ENCODE measurements around the gene CNTNAP2.

Gene CNTNAP2

GRCh38 chr7:146388928-146389327 is 272.3 kb downstream of the CNTNAP2 start:
- no peak for DNase-seq (ENCODE audit: low read depth)
- TF ChIP-seq, protein P1, sequence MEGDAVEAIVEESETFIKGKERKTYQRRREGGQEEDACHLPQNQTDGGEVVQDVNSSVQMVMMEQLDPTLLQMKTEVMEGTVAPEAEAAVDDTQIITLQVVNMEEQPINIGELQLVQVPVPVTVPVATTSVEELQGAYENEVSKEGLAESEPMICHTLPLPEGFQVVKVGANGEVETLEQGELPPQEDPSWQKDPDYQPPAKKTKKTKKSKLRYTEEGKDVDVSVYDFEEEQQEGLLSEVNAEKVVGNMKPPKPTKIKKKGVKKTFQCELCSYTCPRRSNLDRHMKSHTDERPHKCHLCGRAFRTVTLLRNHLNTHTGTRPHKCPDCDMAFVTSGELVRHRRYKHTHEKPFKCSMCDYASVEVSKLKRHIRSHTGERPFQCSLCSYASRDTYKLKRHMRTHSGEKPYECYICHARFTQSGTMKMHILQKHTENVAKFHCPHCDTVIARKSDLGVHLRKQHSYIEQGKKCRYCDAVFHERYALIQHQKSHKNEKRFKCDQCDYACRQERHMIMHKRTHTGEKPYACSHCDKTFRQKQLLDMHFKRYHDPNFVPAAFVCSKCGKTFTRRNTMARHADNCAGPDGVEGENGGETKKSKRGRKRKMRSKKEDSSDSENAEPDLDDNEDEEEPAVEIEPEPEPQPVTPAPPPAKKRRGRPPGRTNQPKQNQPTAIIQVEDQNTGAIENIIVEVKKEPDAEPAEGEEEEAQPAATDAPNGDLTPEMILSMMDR (conservative IDR thresholded peaks at IDR 0.05; ENCODE audit: control insufficient read depth, insufficient read depth, low read depth, low read length), result no peak
- H3K4me3 ChIP-seq (ENCODE audit: control insufficient read depth, low read depth, low read length), result no peak overlapping the region

DNA sequence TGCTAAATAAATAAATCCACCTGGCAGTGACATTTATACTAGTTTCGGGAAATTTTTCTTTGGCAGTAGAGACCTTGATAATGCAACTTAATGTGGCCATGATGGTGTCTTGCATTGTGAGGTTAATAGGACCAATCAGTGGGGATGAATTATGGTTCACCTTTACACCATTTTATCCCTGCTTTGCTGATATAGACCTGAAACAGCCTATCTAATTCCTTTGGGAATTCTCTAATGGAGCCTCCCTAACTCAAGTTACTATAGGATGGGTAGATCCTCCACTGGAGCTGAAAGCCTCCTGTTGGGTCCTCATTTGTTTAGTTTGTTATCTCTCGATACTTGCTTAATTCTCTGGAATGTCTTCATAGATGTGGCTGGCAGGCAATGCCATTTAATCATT is 276.7 kb downstream of the CNTNAP2 start:
- TF ChIP-seq, protein P1 (conservative IDR thresholded peaks at IDR 0.05; ENCODE audit: control insufficient read depth, insufficient read depth, low read depth, low read length), result no peak
- no peak overlapping the region for H3K4me3 ChIP-seq (ENCODE audit: control insufficient read depth, low read depth, low read length)
- DNase-seq (ENCODE audit: low read depth), result no peak

DNA sequence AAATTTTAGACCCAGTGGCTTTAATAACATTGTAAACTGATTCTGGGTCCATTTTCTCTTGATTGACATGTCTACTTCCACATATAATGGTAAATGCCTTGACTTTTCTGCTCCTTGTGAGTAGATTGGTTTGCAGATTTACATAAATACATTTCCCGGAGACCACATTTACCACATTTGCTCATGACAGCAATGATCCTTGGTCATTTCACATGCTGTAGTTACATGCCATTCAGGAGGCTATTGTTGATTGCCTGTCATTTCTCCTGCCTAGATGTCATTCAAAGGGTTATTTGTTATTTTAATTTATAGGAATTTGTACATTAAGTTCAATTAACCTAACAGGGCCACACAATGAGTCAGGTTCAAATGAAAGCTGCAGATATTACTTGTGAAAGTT is 280.5 kb downstream of the CNTNAP2 start:
- TF ChIP-seq, protein P1 (conservative IDR thresholded peaks at IDR 0.05; ENCODE audit: control insufficient read depth, insufficient read depth, low read depth, low read length), result no peak
- H3K4me3 ChIP-seq (ENCODE audit: control insufficient read depth, low read depth, low read length), result no peak overlapping the region
- no peak for DNase-seq (ENCODE audit: low read depth)

DNA sequence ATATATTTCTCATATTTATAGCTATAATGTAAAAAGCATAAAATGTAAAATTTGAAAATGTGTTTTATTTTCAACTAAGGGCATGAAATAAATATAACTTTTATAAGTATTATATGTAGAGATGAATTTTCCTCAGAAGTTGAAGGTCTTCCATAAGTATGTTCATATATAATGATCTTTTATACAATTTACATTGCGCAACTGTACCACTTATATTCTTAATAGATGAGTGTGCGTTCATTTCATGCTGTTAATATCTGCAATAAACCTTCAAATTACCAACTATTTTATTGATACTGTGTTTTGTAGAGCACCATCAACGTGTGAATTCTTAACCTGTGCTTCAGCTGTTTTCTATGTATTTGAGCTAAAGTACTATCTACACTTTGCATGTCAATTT is 285.3 kb downstream of the CNTNAP2 start:
- no peak overlapping the region for H3K4me3 ChIP-seq (ENCODE audit: control insufficient read depth, low read depth, low read length)
- DNase-seq (ENCODE audit: low read depth), result no peak
- TF ChIP-seq, protein P1 (conservative IDR thresholded peaks at IDR 0.05; ENCODE audit: control insufficient read depth, insufficient read depth, low read depth, low read length), result no peak

DNA sequence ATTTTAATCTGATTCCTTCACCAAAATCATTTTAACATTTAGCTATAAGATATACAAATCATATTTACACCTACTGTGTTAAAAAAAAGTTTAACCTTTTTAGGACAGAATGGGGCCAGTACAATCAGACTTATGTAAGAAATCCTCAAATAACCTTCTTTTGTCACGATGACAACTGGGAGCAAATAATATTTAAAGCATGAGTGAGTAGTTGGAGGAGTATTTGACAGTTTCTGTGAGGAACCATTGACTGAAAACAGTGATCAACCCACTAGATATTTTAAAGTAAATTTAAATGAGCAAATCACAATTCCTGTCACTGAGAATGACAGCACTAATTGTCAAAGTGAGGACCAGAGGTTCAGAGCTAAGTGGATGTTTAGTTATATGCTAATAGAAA is 289.1 kb downstream of the CNTNAP2 start:
- TF ChIP-seq, protein P1 (conservative IDR thresholded peaks at IDR 0.05; ENCODE audit: control insufficient read depth, insufficient read depth, low read depth, low read length), result no peak
- no peak overlapping the region for H3K4me3 ChIP-seq (ENCODE audit: control insufficient read depth, low read depth, low read length)
- no peak for DNase-seq (ENCODE audit: low read depth)

DNA sequence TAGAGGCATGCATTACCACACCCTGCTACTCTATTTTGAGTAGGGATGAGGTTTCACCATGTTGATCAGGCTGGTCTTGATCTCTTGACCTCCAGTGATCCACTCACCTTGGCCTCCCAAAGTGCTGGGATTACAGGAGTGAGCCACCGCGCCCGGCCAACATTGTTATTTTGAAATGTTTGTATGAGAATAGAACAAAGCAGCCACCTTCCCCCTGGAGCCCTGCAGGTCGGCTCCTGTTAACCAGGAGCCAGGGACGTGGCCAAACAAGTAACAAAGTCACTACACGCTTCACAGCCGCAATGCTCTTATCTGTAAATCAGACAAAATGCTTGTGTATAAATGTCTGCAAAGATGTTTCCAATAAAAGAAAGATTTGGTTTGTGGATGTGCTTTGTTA is 295.4 kb downstream of the CNTNAP2 start:
- no peak for DNase-seq (ENCODE audit: low read depth)
- TF ChIP-seq, protein P1 (conservative IDR thresholded peaks at IDR 0.05; ENCODE audit: control insufficient read depth, insufficient read depth, low read depth, low read length), result no peak
- no peak overlapping the region for H3K4me3 ChIP-seq (ENCODE audit: control insufficient read depth, low read depth, low read length)

GRCh38 chr7:146412781-146413180 is 296.2 kb downstream of the CNTNAP2 start:
- TF ChIP-seq, protein P1 (conservative IDR thresholded peaks at IDR 0.05; ENCODE audit: control insufficient read depth, insufficient read depth, low read depth, low read length), result no peak
- no peak overlapping the region for H3K4me3 ChIP-seq (ENCODE audit: control insufficient read depth, low read depth, low read length)
- DNase-seq (ENCODE audit: low read depth), result no peak

Data from fibroblast of mammary gland (primary cell).